GM18951 (cell line): Measurements from ENCODE around the gene CPZ.

ENCODE experiments used
- POLR2A ChIP-seq: IDR thresholded peaks from 4 replicates; pipeline ENCODE4 v1.6.1; 2011; ENCODE audit warnings: mild to moderate bottlenecking; ENCODE audit not compliant: insufficient read length, insufficient read depth; ENCODE audit errors: extremely low read depth
- in situ Hi-C: fragments of 300-500 bp; cut with MboI; formaldehyde crosslinking; loops from one replicate; pipeline ENCODE4 v1.12.0; 2022; ENCODE audit warnings: low sequenced_read_pairs, mixed read lengths, inconsistent platforms; ENCODE audit not compliant: unreplicated experiment

Gene CPZ

DNA sequence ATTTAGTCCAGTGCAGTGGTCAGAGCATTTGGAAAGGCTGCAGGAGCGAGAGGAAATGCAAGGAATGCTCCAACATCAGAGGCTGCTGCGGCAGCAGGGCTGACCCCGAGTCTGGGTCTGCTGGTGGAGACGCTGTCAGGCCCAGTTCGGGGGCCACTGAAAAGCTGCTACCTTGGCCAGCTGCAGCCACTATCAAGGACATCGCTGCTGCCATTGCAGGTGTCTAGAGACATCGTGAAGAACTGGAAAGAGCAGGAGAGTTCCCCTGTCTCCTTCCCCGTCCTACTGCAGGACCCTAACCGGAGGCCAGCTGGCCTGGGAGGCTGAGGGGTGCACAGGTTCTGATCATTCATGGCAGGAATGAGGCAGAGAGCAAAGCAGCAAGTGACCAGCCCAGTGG, 41.9 kb upstream of the CPZ start:
- in situ Hi-C loops: no loop called here
- no peak for TF ChIP-seq POLR2A

- no peak for TF ChIP-seq POLR2A
- in situ Hi-C loops: no loop called here
Measured at GRCh38 chr4:8552024-8552423, 40.5 kb upstream of the CPZ start.

GRCh38 chr4:8552581-8553205, 39.9 kb upstream of the CPZ start:
- in situ Hi-C loops: no loop called here
- TF ChIP-seq POLR2A: no peak

DNA sequence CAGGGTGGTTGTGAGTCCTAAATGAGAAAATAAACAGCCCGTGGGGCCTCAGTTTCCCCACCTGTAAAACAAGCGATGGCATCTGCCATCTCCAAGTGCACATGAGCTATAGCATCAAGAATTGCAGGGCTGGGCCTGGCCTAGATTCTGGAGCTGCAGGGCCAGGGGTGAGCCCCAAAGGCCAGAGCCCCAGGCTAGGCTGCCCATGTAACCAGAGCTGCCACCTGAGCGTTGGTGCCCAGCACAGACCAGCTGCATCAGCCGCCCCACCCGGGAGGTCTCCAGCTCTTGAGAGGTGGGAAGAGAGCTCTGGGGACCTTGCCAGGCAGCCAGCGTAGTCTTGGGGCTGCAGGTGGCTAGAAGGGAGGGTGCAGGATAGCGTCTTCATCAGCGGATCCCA, 39.3 kb upstream of the CPZ start:
- no peak for TF ChIP-seq POLR2A

DNA sequence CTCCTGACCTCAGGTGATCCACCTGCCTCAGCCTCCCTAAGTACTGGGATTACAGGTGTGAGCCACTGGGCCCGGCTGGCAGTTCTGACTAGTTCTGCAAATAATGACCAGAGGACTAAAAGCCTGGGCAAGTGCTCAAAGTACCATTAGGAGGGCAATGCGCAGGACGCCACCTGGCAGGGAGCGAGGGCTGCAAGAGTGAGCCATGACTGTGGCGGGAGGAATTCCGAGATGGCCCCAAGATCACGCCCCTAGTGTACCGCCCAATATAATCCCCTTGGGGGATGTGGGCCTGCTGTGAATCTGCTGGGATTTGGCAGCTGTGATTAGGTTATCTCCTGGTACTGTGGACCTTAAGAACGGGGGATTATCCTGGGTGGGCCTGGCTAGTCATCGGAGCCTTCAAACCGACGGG, 38.6 kb upstream of the CPZ start:
- no peak for TF ChIP-seq POLR2A
- in situ Hi-C loops: no loop called here

More for the DNA sequence above, 39.3 kb upstream of the CPZ start:
- in situ Hi-C loops: no loop called here

DNA sequence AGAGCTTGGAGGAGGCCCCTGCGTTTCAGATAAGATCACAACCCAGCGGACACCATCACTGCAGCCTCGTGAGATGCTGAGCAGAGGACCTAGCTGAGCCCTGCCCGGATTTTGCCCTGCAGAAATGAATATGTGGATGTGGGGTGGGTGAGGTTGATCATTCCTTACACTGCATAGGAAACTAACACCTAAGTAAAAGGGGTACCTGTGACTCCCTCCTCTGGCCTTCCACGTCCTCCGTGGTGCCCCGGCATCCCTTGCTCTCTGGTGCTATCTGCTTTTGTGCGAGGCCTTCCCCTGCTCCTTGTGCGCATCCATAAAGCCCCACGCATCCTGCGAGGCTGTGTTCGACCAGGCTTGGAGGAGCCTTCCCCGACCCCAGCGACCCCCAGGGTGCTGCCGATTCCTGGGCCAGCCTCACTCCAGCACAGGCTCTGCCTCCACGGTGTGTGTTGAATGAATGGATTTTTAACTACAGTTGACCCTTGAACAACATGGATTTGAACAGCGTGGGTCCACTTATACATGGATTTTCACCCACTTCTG, 37.9 kb upstream of the CPZ start:
- no peak for TF ChIP-seq POLR2A
- in situ Hi-C loops: no loop called here

DNA sequence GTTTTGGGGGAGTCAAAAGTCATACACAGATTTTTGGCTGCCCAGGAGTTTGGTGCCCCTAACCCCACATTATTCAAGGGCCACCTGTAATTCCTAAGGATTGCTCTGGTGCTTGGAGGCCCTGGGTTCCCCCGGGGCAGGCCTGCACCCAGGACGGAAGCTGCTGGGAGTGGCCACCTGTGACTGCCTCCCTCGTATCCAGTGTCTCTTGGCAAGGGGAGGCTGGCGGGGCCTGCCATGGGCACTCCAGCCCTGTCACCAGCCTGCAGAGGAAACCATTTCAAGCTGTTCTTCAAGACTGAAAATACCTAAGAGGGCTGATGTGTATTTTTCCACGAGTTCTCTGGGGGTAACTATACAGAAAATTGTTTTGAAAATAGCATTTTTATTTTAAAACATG, 36.8 kb upstream of the CPZ start:
- TF ChIP-seq POLR2A: no peak
- in situ Hi-C loops: no loop called here

- no peak for TF ChIP-seq POLR2A
- in situ Hi-C loops: no loop called here
Measured at GRCh38 chr4:8556341-8557150, 36.0 kb upstream of the CPZ start.

GRCh38 chr4:8557151-8558076, 35.2 kb upstream of the CPZ start:
- in situ Hi-C loops: no loop called here
- TF ChIP-seq POLR2A: no peak

DNA sequence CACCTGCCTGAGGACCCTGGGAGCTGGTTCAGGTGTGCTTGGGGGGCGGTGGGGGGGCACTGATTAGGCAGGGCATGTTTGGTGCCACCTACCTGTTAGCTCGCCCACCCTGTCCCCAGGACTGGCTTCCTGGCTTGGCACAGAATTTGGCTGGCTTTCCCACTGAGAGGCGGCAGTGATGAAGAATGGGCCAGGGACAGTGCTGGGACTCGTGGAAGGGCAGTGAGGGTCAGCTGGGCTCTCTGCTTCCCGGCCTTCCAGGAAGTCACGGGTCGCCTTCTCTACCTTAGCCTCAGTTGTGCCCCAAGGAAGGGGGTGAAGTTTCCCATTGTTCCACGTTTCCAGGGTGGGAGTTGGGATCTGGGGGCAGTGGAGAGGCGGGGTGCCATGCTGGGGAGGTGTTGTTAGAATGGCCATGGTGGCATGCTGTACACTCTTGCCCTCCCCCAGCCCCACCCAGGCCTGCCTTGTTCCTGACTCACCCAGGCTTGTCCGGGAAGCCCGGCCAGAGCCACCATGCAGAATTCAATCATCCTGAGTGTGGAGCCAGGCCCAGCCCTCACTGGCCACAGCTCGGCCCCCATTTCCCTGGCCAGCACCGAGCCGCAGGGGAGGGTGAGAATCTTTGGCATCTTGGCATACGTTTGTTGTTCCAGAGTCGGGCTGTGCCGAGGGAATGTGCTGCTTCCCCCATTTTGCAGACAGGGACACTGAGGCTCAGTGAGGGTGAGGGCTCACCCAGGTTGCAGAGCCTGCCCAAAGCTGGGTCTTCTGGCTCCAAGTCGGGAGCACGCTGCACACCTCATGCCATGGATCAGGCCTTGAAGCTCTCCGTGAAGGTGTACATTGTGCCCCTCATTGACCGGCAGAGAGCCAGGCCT, 34.2 kb upstream of the CPZ start:
- no peak for TF ChIP-seq POLR2A
- in situ Hi-C loops: no loop called here

GRCh38 chr4:8559011-8559410, 33.6 kb upstream of the CPZ start:
- no peak for TF ChIP-seq POLR2A
- in situ Hi-C loops: no loop called here
